COLO668 (cell line): ENCODE measurements around the gene ILDR2.

Source experiments
- DNase-seq: peaks from one replicate; lab custom pipeline; 2025; ENCODE audit not compliant: unreplicated experiment; lab: John Stamatoyannopoulos, UW

Gene ILDR2

GRCh38 chr1:166972193-166972592, 3.1 kb downstream of the ILDR2 start:
- no peak for DNase-seq

GRCh38 chr1:166971252-166971651, 4.1 kb downstream of the ILDR2 start:
- DNase-seq: no peak

- DNase-seq: no peak
These were observed 6.2 kb downstream of the ILDR2 start for GRCh38 chr1:166969074-166969677.

DNA sequence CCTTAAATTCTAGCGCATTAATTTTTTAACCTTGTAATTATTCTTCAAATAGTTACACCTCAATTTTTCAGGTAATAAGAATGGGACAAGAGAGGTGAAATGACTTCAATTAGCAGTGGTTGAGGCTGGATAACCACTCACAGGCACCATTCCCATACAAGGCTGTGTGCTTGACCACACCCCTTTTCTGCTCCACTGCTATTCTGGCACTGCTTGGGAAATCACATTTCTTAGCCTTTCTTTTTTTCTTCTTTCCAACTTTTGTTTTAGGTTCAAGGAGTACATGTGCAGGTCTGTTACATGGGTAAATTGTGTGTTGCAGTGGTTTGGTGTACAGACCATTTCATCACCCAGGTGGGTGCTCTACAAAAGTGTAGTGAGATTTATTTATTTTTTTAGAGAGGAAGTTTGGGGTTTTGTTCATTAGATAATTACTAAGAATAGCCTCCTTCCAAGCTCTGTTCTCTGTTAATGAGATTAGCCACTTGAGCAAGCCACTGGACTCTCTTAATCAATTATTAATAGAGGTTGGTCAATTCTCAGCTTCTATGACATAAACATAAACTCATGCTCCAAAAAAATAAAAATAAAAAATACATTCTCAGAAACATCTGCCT, 14.4 kb downstream of the ILDR2 start:
- no peak for DNase-seq

- DNase-seq: no peak
These were observed 18.5 kb downstream of the ILDR2 start for GRCh38 chr1:166956872-166957271.

DNA sequence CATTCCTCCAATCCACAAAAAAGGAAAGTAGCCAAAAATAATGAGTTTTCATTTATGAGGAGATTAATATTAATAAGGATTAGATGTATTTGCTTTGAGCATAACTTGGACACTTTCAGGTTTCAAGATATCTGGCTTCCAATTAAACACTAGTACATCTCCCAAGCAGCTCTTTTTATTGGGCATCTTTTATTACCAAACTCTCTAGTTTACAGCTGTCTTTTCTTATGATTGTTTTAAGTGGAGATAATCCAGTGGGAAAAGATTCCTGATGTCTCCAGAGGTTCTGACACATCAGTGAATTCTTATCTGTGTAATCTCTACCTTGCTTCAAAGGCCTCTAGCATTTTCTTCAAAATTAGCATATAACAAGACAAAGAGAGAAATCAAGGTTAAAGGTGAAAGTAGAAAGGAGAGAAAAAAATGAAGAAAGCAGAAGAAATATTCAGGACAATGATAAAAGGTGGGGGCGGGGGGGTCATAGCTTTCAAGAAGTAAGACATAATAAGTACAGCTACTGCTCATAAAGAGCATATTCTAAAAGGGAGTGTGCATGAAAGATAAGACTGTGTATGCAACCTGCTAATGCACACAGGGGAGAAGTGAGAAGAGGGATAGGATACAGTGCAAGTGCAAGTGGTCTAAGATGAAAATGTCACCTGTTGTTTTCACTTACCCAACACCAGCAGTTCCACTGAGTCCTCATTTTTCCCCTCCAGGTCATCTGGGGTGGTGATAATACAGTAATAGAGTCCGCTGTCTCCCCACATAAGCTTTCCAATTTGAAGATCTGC, 19.1 kb downstream of the ILDR2 start:
- DNase-seq: no peak

DNA sequence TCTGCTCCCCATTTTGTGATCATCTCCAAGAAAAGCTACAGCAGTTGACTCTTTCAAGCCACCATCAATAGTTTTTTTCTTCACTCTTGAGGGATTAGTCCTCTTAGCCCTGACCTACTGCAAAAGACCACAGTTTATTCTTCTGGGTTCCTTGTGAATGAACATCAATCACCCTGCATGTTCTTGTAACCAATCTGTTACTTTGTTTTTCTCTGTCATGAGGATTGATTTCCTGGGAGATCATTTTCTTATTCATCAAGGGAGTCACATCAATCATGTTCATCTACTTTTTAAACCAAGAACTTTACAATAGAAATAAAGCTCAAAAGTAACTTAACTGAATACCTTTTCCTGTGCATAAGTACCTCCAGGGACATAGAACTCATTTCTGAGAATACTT, 21.8 kb downstream of the ILDR2 start:
- DNase-seq: no peak

GRCh38 chr1:166952002-166952746, 23.2 kb downstream of the ILDR2 start:
- no peak for DNase-seq

GRCh38 chr1:166951050-166951449, 24.3 kb downstream of the ILDR2 start:
- DNase-seq: no peak

DNA sequence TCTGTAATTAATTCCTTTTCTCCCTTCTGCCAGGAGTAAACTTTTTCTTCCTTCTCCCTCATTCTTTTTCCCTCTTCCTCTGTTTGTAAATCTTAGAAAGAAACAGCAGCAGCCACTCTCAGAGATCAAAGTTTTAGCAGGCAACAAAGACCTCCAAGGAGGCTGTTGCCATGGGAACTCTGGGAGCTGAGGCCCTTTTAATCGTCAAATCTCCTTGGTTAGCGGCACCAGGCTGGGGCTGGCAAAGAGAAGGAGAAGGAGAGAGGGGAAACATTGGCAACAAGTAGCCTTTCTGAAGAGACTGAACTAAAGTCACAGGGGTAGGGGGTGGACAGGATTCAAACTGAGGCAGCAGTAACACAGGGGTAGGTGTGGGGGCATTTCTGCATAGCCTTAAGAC, 25.2 kb downstream of the ILDR2 start:
- DNase-seq: no peak

DNA sequence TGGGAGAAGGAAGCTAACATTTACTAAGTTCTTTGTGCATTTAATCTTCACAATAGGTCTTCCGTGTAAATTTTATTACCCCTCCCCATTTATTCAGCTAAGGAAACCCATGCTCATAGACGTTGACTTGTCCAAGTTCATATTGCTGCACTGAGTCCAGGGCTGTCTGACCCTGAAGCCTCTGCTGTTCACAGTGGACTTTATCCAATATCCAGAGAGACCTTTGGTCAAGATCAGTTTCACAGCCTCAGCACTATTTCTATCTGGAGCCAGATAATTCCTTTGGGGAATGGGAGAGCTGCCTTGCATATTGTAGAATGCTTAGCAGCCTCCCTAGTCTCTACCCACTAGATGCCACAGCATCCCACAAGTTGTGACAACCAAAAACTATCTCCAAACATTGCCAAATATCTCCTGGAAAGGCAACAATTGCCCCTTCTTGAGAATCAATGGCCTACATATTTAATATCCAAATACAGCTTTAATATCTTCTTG, 26.4 kb downstream of the ILDR2 start:
- DNase-seq: no peak

DNA sequence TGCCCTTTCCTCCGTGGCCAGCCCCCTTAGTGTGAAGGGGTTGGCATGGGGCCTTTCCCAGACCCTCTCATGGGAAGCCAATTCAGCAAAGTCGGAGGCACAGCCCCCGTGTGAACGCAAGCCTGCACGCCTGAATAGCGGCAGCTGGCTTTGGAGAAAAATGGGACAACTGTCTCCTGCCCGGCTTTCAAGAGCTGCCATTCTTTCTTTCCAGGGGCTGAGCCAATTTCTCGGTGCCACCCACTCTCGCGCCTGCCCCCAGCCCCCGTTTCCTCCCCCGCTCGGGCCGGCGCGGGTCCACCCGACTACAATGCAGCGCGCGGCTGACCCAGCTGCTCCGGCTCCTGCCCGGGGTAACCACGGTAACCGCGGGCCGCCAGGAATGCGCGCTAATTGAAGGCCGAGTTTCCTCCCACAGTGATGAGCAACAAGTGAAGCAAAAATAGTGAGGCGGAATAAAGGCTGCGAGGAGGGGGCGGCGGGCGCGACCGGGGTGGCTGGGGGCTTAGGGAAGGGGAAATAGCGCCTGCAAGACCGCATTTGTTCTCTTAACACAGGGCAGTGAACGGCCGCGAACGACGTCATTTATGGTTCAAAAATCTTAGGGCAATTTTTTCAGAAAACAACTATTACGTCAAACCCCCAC, 27.8 kb downstream of the ILDR2 start:
- DNase-seq: peak; percentile 75

GRCh38 chr1:166944186-166944967, 31.0 kb downstream of the ILDR2 start:
- no peak for DNase-seq

- DNase-seq: no peak
These were observed 35.5 kb downstream of the ILDR2 start for GRCh38 chr1:166939741-166940375.

- no peak for DNase-seq
These were observed 37.4 kb downstream of the ILDR2 start for GRCh38 chr1:166937962-166938361.

DNA sequence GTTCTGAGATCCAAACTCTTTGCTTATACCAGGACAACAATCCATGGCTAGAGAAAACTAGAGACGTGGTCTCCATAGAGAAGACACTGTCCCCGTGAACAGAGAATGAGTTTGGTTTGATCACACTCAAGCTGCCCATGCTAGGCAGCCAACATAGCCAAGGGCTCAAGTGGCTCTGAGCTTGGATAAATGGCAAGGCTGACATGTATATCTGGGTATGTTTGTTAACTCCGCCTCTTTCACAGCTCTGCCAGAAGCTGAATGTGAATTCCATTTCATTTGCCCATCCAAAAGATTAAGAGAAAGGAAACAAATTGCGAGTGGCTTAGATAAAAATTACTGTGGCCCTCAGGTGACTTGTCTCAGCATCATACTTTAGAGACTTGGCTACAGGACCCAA, 38.0 kb downstream of the ILDR2 start:
- no peak for DNase-seq

DNA sequence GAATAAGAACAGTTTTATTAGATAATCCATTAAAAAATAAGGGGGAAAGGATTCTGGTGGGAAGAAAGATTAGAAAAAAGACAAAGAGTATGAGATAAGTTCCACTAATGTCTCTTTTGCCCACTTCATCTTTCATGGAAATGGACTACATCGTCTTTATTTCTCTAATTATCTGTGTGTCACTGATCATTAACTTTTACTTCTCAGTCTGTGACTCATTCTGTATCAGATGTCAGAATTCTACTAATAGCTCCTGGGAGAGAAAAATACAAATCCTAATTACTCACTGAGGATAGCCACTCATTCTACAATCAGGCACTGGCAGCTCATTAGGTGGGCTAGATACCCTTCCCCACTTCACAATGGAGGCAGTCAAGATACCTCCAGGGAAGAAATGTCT, 41.7 kb downstream of the ILDR2 start:
- DNase-seq: no peak

DNA sequence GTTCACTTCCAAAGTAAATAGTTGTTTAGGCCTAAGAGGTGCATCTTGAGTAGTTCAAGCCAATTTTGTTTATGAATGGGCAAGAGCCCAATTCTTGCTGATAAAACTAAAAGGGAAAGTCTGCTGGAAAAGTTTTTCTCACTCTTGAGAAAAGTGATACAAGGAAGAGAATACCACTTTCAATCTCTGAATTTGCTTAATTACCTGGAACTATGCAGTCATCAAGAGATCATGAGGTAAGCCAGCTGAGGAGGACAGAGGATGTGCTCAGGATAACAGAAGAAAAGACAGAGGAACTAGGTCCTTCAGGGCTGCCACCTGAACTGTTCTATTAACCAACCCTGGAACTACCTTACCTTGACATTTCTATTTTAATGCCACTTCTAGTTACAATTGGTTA, 42.2 kb downstream of the ILDR2 start:
- DNase-seq: no peak

DNA sequence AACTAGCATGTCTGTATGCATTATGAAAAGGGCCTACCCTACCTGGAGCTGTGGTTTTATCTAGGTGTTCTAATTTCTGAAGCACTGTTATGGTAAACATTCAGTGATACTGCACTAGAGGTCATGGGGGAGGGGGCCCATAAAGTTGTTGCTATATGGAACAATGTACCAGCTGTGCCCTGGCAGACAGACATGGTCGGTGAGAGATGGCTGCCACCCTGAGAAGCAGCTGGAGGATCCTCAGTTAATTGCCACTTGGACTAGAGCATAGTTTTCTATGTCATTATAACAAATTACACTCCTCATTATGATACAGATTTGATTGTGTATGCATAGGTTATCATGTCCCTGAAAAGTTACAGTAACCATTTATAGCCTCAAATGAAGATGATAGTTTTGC, 45.4 kb downstream of the ILDR2 start:
- DNase-seq: no peak

DNA sequence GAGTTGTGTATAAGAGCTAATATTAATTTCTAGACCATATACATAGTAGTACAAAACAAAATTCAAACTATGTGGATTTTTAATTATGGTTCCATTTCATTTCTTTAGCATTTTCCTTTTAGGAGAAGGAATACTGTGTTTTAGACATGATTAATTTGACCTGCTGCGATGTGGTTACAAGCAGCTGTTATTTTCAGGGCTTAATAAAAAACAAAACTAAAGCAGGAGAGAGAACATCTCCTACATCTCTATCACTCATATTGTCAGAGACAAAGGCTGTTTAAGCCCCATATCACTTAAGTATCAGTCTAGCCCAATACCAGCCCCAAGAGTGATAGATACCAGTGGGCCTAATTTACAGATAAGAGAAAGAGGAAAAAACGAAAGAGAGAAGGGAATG, 47.6 kb downstream of the ILDR2 start:
- DNase-seq: no peak
